Globus pallidus (tissue), 1 donor: Measurements from ENCODE around the gene ATG7.
"Not testable (repeated sequence)": the region's sequence is repeated elsewhere in the genome, so short reads cannot be mapped to it uniquely, and the experiment has no call there.

Source experiments
- DNase-seq: peaks from one replicate; pipeline ENCODE4 v3.0.0-alpha.2; 2015; ENCODE audit warnings: low spot score

The ATG7 gene

GRCh38 chr3:11297126-11297525, 24.9 kb downstream of the ATG7 start:
- DNase-seq = no peak

- no peak for DNase-seq
These were observed 28.8 kb downstream of the ATG7 start for GRCh38 chr3:11300970-11301369.

DNA sequence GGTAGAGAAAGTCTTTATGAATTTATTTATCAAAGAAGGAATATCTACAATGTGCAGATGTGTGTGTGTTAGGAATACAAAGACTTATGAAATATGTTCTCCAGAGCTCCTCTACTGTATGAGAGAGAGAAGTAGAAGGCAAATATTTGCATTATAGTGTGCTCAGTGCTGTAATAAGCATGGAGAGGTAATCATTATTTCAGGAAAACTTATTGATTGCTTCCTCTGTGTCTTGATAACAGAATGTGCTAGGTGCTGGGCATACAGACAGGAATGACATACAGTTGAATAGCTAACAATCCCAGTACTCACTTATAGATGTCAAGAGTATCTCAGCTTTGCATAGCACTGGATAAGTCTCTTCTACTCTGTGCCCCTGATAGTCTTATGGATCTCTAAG, 30.2 kb downstream of the ATG7 start:
- no peak for DNase-seq

DNA sequence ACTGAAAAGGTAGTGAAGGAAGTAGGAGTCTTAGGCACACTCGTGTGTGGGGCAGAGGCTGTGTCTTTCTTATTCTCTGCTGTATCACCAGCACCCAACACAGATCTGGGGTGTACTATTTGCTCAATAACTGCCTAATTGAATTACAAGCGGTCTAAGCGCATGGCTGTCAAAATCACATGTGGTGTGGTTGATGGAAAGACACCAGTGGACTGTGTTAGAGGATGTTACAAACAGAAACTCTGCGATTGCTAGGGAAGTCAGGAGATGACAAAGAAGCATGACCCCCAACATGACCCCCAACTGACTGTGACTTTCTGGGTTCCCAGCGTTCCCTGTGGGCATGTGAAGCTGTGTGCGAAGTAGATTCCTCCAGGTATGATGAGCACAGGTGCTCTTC, 32.0 kb downstream of the ATG7 start:
- no peak for DNase-seq

DNA sequence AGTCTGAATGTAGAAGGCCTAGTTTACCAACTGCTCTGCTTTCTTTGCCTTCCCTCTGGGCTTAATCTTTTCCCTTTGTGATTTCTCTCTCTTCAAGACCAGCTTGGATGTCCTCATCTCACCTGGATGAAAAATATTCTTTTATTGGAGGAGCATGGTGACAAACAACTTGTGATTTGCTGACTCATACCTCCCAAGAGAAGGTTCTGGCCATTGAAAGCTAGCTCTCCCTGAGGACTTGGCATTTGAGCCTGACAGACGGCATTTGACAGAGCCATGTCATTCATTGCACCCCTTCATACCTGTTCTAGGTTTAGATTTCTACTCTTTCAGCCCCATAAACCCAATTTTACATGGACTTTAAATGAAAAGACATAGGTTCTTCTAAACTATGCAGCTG, 33.3 kb downstream of the ATG7 start:
- DNase-seq = no peak

DNA sequence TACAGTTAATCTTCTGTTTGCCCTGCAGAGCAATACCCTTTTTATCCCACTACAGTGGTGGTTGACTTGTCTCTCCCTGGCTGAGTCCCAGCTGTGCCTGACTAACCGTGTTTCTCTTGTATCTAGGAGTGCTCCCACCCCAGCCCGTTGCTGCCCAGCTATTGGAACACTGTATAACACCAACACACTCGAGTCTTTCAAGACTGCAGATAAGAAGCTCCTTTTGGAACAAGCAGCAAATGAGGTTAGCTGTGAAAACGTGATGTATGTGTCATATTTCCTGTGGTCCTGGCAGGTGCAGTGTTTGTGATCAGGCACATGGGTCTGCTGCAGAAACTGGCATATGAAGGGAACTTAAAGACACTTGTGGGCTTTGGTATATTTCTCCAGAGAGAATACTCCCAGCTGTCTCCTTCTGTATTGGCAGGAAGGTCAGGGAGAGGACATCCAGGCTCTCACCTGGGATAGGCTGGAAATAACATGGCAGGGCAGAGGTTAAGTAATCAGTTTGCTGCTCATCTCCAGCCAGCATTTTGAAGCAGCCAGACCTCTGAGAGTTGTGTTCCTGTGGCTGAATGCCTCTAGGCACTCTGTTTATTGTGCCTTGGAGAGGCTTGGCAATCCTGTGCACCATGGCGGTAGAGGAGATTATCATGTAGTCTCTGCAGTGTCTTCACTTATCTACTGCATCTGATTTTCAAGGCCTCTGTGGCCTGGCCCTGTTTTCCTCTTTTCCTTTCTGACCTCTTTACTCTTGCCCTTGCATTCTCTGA, 34.8 kb downstream of the ATG7 start:
- DNase-seq = no peak

GRCh38 chr3:11307830-11308432, 35.7 kb downstream of the ATG7 start:
- DNase-seq = no peak

GRCh38 chr3:11310258-11310657, 38.1 kb downstream of the ATG7 start:
- DNase-seq = no peak

- DNase-seq = no peak
These were observed 40.0 kb downstream of the ATG7 start for GRCh38 chr3:11312166-11312565.

DNA sequence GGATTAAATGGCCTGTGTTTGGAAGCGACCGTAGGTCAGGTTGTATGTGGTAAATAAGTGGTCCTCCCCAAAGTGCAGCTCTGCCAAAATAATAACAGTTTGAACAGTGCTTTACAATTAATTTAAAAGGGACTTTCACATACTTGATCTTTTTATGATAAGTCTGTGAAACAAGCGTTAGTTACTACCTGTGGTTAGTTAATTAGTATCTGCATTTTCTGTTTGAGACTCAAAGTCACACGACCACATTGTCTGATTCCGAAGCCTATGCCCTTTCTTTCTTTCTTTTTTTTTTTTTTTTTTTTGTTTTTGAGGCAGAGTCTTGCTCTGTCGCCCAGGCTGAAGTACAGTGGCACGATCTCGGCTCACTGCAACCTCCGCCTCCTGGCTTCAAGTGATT, 45.1 kb downstream of the ATG7 start:
- no peak for DNase-seq

GRCh38 chr3:11322931-11323330, 50.7 kb downstream of the ATG7 start:
- DNase-seq = no peak

GRCh38 chr3:11323813-11324212, 51.6 kb downstream of the ATG7 start:
- peak; percentile 25 for DNase-seq

DNA sequence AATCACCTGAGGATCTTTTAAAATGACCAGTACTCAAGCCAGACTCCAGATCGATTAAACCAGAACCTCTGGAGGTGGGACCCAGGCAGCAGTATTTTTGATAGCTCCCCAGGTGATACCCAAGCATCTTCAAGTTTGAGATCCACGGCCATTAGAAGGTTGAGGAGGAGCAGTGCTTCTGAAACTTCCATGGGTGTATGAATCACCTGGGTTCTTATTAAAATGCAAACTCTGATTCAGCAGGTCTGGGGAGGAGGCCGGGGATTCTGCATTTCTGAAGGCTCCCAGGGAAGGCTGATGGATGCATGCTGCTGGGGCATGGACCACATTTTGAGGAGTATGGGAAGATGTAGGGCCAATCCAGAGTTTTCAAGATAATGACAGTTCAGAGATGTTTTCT, 55.4 kb downstream of the ATG7 start:
- no peak for DNase-seq

GRCh38 chr3:11328196-11328945, 56.2 kb downstream of the ATG7 start:
- no peak for DNase-seq

- DNase-seq = no peak
These were observed 57.6 kb downstream of the ATG7 start for GRCh38 chr3:11329777-11330176.

GRCh38 chr3:11331101-11331500, 58.9 kb downstream of the ATG7 start:
- no peak for DNase-seq

DNA sequence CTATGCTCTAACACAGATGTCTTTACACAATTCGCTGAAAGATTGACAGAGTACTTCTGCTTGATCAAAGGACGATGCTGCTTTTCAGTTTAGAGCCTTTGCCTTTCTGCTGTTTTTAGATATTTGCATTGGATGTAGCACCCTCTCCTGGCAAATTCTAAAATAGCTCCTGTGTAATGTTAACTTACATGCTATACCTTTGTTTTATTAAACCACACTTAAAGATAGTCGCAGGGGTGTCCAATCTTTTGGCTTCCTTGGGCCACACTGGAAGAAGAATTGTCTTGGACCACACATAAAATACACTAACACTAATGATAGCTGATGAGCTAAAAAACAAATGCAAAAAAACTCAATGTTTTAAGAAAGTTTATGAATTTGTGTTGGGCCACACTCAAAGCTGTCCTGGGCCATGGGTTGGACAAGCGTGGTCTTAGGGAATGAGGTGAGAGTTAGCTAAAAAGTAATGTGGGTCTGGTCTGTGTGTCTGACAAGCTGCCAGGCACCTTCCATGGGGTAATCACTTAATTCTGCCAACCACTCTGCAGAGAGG, 62.9 kb downstream of the ATG7 start:
- peak; percentile 51 for DNase-seq

DNA sequence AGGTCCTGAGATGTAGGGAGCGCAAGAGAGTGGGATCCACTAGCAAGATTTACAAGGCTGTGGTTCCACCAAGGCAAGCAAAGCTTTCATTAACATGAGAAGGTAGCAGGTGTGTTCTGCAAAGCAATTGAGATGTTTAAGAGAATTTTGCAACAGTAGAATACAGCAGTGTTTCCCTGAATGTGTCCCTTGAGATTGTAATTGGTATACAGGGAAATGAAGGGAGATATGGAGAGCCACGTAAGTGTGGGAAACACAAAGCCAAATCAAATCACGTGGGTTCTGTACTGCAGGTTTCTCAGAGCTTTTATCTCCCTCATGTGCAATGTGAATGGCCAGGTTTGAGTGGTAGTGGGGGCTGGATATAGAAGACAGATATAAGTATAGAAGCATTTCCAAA, 67.3 kb downstream of the ATG7 start:
- DNase-seq = no peak

DNA sequence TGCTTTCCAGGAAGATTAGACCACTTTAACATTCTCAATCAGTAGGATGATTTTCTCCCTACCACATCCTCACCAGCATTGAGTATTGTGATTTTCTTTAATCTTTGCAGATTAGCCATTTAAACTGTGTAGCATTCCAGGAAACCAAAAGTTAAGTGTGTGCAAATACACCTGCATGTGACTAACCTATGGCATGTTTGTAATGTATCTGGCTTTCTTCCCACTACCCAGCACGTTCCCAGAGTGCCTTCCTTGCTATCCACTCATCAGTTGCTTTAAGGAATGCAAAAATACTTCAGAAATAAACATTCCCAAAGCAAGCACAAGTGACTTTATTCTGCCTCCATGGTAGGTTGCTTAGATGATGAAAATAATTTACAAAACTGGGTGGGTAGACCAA, 74.2 kb downstream of the ATG7 start:
- DNase-seq = no peak

DNA sequence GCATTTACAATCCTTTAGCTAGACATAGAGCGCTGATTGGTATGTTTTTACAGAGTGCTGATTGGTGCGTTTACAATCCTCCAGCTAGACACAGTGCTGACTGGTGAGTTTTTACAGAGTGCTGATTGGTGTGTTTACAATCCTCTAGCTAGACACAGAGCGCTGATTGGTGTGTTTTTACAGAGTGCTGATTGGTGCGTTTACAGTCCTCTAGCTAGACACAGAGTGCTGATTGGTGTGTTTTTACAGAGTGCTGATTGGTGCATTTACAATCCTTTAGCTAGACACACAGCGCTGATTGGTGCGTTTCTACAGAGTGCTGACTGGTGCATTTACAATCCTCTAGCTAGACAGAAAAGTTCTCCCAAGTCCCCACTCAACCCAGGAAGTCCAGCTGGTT, 76.7 kb downstream of the ATG7 start:
- DNase-seq = not testable (repeated sequence)

DNA sequence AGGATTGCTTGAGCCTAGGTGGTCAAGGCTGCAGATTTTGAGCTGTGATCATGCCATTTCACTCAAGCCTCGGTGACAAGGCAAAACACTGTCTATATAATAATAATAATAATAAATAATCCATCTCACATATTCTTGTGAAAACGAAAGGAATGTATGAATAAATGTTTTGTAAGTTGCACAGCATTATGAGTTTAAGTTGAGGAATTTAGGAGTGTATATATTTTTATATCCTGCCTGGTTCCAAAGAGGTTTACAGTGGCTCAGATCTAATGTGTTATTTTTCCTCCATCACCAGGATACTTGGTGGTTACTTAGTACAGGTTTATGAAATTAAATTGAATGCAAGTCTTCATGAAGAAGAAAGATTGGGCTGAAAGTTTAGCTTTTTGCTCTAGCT, 77.2 kb downstream of the ATG7 start:
- no peak for DNase-seq

DNA sequence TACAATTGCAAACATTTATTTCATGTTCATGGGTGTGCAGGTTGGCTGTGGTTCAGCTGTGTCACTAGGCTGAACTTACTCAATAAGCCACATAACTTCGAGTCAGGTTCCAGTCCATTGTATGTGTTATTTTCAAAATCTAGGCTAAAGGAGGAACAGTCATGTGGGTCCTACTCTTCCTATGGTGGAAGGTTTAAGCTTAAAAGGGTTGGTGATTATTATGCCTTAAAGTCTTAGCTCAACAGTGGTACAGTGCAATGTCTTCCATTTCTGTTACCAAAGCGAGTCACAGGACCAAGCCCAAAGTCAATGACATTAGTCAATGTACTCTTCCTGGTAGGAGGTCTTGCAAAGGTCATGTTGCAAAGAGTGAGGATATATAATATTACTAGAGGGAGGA, 78.2 kb downstream of the ATG7 start:
- DNase-seq = no peak

DNA sequence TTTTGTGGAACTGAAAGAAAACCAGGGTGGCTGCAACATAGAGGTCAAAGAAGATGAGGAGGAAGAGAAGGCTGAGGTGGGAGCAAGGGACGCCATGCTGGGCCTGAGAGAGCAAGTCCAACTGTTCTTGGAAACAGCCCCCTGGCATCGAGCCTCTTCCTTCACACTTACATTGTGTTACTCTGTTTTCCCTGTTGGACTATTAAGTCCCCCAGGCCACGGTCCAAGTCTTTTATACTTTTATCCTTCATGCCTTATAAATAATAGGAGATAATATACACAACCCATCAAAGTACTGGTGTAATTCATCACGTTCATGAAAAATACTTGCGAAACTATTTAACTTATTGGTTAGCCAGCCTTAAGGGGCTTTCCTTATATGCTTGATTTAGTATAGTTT, 79.3 kb downstream of the ATG7 start:
- no peak for DNase-seq
